AG09309 (cell line): ENCODE measurements around the gene ADAMTS2.

Experiments
- DNase-seq: peaks from one replicate; pipeline ENCODE4 v3.0.0-alpha.2; 2010; ENCODE audit warnings: low read depth
- H3K4me3 ChIP-seq: 2 replicates; pipeline ENCODE4 v1.5.1; 2011; ENCODE audit warnings: mild to moderate bottlenecking, low read depth, low read length, moderate library complexity; ENCODE audit not compliant: control insufficient read depth
- TF ChIP-seq, protein P1 (sequence below): IDR thresholded peaks from 2 replicates; pipeline ENCODE4 v1.5.1; 2011; ENCODE audit warnings: mild to moderate bottlenecking, low read depth, low read length, inconsistent platforms; ENCODE audit not compliant: insufficient read depth, control insufficient read depth; ENCODE audit errors: missing control alignments

Gene ADAMTS2

DNA sequence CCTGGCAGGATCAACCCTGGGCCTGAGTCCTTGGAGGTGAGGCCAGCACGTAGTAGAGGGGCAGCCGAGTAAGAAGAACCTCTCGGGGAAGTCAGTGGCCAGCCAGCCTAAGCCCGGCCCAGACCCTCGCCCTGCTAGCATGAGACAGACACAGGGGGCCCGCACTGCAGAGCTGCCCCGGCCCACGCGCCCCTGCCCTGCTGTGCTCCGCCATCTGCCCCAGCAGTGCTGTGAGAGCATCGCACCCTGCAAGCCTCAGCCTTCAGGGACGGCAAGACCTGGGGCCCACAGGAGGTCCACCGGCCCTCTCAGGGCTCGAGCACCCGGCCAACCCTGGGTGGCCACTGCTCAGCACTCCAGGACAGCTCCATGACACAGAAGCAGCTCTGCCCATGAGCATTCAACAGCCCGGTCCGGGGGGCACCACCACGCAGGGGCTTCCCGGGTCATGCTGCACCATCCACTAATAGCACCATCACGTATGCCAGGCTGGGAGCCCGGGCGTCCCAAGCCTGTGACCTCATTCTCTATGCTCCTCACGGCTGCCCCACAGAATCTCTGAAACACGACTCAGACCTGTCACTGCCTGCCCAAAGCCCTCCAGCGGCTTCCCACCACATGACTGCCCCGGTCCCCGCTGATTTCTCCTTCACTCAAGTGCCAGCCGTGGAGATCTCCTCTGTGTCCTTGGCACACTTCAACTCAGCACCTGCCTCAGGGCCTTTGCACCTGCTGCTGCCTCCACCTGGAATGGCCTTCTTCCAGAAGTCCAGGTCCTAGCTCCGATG, 38.1 kb downstream of the ADAMTS2 start:
- TF ChIP-seq, protein P1, sequence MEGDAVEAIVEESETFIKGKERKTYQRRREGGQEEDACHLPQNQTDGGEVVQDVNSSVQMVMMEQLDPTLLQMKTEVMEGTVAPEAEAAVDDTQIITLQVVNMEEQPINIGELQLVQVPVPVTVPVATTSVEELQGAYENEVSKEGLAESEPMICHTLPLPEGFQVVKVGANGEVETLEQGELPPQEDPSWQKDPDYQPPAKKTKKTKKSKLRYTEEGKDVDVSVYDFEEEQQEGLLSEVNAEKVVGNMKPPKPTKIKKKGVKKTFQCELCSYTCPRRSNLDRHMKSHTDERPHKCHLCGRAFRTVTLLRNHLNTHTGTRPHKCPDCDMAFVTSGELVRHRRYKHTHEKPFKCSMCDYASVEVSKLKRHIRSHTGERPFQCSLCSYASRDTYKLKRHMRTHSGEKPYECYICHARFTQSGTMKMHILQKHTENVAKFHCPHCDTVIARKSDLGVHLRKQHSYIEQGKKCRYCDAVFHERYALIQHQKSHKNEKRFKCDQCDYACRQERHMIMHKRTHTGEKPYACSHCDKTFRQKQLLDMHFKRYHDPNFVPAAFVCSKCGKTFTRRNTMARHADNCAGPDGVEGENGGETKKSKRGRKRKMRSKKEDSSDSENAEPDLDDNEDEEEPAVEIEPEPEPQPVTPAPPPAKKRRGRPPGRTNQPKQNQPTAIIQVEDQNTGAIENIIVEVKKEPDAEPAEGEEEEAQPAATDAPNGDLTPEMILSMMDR, result no peak
- DNase-seq, result no peak

DNA sequence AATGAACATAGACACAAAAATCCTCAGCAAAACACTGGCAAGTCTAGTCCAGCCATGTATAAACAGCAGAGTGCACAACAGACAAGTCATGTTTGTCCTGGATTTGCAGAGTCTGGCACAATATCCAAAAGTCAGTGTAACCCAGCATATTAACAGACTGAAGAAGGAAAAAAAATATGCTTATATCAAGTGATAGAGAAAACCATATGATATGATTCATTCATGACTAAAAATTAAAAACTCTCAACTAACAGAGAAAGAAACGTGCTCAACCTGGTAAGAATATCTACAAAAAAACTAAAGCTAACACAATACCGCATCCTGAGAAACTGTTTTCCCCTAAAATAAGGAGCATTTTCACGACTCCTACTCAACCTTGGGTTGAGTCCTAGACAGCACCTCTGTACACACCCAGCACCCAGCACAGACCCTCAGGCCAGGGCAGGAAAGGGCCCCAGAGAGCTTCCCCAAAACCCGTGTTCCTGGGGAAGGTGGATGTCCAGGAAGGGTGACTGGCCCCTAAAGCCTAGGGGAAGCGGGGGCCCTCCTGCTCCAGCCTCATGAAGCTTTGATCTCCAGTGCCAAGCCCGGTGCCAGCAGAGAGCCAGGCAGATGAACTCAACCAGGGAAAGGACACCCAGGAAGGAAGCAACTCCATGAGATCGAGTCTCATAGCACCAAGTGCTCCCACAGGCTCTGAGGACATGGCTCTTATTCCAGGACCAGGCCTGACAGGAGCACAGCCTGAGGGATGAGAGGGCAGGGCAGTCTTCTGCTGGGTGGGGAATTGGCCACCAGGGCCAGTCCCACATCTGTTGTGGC, 38.9 kb downstream of the ADAMTS2 start:
- TF ChIP-seq, protein P1, result no peak
- H3K4me3 ChIP-seq, result no peak overlapping the region
- no peak for DNase-seq

More for the DNA sequence above, 38.1 kb downstream of the ADAMTS2 start:
- no peak overlapping the region for H3K4me3 ChIP-seq

DNA sequence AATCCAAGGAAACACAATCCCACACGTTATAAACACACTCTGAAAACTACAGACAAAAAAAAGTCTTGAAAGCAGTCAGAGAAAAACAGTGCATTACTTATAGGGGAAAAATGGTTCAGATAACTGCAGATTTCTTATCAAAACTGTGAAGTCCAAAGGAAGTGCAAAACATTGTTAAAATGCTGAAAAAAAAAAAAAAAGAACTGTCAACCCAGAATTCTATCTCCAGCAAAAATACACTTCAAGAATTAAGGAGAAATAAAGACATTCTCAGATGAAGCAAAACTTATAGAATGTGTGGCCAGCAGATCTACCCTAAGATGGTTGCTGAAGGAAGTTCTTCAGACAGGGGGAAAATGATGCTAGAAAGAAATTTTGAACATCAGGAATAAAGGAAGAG, 40.4 kb downstream of the ADAMTS2 start:
- DNase-seq, result no peak
- TF ChIP-seq, protein P1, result no peak
- no peak overlapping the region for H3K4me3 ChIP-seq

DNA sequence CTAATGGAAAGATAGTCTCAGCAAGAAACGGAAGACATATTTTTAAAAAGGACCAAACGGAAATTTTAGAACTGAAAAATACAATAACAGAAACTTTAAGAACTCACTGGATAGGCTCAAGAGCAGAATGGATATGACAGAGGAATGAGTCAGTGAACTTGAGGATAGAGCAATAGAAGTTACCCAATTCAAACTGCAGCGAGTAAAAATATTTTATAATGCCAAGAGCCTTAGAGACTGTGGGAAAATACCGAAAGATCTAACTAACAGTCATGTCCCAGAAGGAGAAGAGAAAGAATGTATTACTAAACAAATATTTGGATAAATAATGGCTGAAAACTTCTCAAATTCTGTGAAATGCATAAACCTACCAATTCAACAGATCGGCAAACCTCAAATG, 40.8 kb downstream of the ADAMTS2 start:
- TF ChIP-seq, protein P1, result no peak
- DNase-seq, result peak; percentile 90
- no peak overlapping the region for H3K4me3 ChIP-seq

DNA sequence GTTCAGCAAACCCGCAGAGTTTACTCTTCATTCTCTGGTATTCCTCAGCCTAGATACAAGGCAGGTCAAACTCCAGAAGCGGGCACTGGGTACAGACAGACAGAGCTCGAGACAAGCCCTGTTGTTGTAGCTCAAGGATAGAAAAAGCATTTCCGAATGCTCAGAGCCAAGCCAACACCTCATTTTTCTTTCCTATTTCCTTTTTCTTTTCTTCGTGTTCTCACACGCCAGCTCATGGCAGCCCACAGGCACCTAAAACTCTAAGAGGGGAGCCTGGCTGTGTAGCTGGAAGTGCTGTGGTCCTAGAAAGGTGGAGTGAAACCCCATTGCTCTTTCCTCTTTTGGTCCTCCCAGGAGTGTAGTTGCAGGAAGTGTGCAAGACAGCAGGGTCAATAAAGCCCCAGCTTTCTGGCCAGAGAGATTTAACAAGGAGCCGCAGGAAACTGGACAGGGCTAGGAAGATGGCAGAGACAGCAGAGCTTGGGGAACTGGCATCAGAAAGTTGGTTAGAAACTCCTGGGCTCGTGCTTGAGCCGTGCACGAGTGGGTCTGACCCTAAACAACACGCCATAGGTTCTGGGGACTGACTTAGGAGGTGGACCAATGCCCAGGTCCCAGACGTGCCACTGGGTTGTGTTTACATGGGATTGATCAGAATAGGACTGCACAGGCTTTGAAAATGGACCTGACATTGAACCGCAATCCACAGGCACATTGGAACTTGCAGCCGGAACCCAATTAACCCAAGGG, 41.6 kb downstream of the ADAMTS2 start:
- DNase-seq, result no peak
- H3K4me3 ChIP-seq, result no peak overlapping the region
- TF ChIP-seq, protein P1, result no peak

DNA sequence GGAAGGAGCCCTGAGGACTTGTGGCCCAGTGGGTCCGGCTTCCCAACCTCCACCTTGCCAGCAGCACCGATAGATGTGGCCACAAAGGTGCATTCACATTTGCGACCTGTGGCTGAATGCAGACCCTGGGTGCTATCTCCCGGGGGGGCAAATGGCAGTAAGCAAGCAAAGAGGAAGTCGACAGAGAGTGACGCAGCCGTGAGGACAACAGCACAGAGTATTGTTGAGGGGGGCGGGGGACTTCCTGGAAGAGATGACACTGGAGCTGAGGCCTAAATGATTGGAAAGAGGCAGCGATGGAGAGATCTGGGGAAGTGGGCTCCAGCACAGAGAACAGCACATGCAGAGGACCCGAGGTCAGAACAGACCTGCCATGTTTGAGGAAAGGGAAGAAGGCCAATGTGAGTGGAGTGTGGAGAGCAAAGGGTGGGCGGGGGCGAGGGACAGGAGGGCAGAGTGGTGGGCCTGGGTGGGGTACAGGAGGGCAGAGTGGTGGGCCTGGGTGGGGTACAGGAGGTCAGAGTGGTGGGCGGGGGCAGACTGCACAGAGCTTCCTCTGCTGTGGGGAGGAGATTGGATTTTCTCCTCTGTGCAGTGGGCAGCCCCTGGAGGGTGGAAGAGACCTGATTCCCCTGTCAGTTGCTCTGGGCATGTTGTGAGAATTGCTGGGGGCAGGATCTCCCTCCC, 42.6 kb downstream of the ADAMTS2 start:
- DNase-seq, result no peak
- TF ChIP-seq, protein P1, result no peak
- no peak overlapping the region for H3K4me3 ChIP-seq
